MM.1S (cell line): ENCODE measurements around the gene ANKRD24.

Experiments used
- DNase-seq: peaks from one replicate; pipeline ENCODE4 v3.0.0-alpha.2; 2015
- H2AFZ ChIP-seq: fragments of 300-600 bp; sonication (generic); 2 replicates; pipeline ENCODE4 v1.6.0; 2016; ENCODE audit warnings: antibody characterized with exemption, low read length
- H3F3A ChIP-seq: fragments of 300-600 bp; sonication (generic); 2 replicates; pipeline ENCODE4 v1.6.1; 2016; ENCODE audit warnings: mild to moderate bottlenecking, antibody characterized with exemption, low read length, moderate library complexity, mixed read lengths; ENCODE audit not compliant: insufficient read depth
- H3K27ac ChIP-seq: fragments of 300-600 bp; sonication (generic); 2 replicates; pipeline ENCODE4 v1.5.1; 2016; ENCODE audit warnings: mild to moderate bottlenecking, low read length
- H3K27me3 ChIP-seq: fragments of 300-600 bp; sonication (generic); replicated peaks from 2 replicates; pipeline ENCODE4 v1.6.0; 2016; ENCODE audit warnings: low read length; ENCODE audit not compliant: insufficient read depth
- H3K36me3 ChIP-seq: fragments of 300-600 bp; sonication (generic); replicated peaks from 2 replicates; pipeline ENCODE4 v1.6.1; 2016; ENCODE audit warnings: mild to moderate bottlenecking, low read length, mixed read lengths; ENCODE audit not compliant: insufficient read depth
- H3K4me1 ChIP-seq: fragments of 300-600 bp; sonication (generic); 2 replicates; pipeline ENCODE4 v1.6.1; 2016; ENCODE audit warnings: low read length, mixed read lengths
- H3K4me2 ChIP-seq: fragments of 300-600 bp; sonication (generic); 2 replicates; pipeline ENCODE4 v1.6.0; 2016; ENCODE audit warnings: low read depth, low read length
- H3K4me3 ChIP-seq: fragments of 300-600 bp; sonication (generic); 2 replicates; pipeline ENCODE4 v1.5.1; 2016; ENCODE audit warnings: low read length, mixed read lengths
- H3K79me2 ChIP-seq: fragments of 300-600 bp; sonication (generic); 2 replicates; pipeline ENCODE4 v1.6.1; 2016; ENCODE audit warnings: mixed run types, low read length, mixed read lengths
- H3K9ac ChIP-seq: fragments of 300-600 bp; sonication (generic); 2 replicates; pipeline ENCODE4 v1.6.1; 2016; ENCODE audit warnings: low read length, mixed read lengths
- H3K9me2 ChIP-seq: fragments of 300-600 bp; sonication (generic); replicated peaks from 2 replicates; pipeline ENCODE4 v1.6.1; 2016; ENCODE audit warnings: mild to moderate bottlenecking, low read length, mixed read lengths; ENCODE audit not compliant: insufficient read depth
- H3K9me3 ChIP-seq: fragments of 300-600 bp; sonication (generic); replicated peaks from 2 replicates; pipeline ENCODE4 v1.6.1; 2016; ENCODE audit warnings: mild to moderate bottlenecking, low read length, mixed read lengths; ENCODE audit not compliant: insufficient read depth
- H4K20me1 ChIP-seq: fragments of 300-600 bp; sonication (generic); 2 replicates; pipeline ENCODE4 v1.6.1; 2016; ENCODE audit warnings: mild to moderate bottlenecking, low read length, moderate library complexity, mixed read lengths; ENCODE audit not compliant: insufficient read depth
- EZH2 ChIP-seq: fragments of 300-600 bp; sonication (generic); optimal IDR thresholded peaks from 2 replicates; pipeline ENCODE3; 2017; ENCODE audit warnings: low read depth, mild to moderate bottlenecking, antibody characterized with exemption, low read length, mixed read lengths
- EZH2phosphoT487 ChIP-seq: fragments of 300-600 bp; sonication (generic); IDR thresholded peaks from 2 replicates; pipeline ENCODE4 v1.6.1; 2018; ENCODE audit warnings: antibody characterized with exemption, low read length
- TF ChIP-seq, protein P1 (sequence below): fragments of 300-600 bp; sonication (generic); IDR thresholded peaks from 2 replicates; pipeline ENCODE4 v1.5.1; 2016; ENCODE audit warnings: antibody characterized with exemption, low read length, mixed read lengths

ANKRD24 gene

DNA sequence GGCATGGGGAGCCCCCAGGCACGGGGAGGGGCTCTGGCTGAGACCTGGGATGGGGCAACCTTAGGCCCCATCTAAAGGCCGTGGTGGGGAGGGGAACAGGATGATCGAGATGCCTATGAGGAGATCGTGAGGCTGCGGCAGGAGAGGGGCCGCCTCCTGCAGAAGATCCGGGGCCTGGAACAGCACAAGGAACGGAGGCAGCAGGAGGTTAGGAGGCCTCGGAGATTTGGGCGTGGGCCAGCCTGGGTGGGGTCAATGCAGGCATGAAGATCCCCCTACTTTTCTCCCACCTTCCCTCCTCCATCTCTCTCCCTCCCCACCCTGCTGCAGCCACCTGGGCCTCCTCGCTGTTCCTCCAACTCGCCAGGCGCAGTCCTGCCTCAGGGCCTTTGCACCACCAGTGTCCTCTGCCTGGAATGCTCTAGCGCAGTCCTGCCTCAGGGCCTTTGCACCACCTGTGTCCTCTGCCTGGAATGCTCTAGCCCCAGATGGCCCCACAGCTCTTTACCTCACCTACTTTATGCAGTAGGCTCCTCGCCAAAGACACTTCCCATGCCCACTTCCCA, 27.8 kb downstream of the ANKRD24 start:
- Histone ChIP-seq H3K27ac (no peak overlapping the region), H3F3A (no peaks in the 10 kb centered on the region), H3K36me3 (no peaks in the 10 kb centered on the region), H2AFZ (no peak overlapping the region), H3K4me1 (no peaks in the 10 kb centered on the region), H3K9ac (no peak overlapping the region), H4K20me1 (no peaks in the 10 kb centered on the region), H3K79me2 (no peaks in the 10 kb centered on the region), H3K4me2 (no peak overlapping the region), H3K4me3 (no peak overlapping the region), H3K9me2 (no peaks in the 10 kb centered on the region), H3K9me3 (no peaks in the 10 kb centered on the region), H3K27me3 (peaks cover 84% of the 10 kb centered on the region)
- TF ChIP-seq EZH2phosphoT487 (no peak), EZH2 (no peak)
- TF ChIP-seq, protein P1, sequence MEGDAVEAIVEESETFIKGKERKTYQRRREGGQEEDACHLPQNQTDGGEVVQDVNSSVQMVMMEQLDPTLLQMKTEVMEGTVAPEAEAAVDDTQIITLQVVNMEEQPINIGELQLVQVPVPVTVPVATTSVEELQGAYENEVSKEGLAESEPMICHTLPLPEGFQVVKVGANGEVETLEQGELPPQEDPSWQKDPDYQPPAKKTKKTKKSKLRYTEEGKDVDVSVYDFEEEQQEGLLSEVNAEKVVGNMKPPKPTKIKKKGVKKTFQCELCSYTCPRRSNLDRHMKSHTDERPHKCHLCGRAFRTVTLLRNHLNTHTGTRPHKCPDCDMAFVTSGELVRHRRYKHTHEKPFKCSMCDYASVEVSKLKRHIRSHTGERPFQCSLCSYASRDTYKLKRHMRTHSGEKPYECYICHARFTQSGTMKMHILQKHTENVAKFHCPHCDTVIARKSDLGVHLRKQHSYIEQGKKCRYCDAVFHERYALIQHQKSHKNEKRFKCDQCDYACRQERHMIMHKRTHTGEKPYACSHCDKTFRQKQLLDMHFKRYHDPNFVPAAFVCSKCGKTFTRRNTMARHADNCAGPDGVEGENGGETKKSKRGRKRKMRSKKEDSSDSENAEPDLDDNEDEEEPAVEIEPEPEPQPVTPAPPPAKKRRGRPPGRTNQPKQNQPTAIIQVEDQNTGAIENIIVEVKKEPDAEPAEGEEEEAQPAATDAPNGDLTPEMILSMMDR = no peak
- no peak for DNase-seq

DNA sequence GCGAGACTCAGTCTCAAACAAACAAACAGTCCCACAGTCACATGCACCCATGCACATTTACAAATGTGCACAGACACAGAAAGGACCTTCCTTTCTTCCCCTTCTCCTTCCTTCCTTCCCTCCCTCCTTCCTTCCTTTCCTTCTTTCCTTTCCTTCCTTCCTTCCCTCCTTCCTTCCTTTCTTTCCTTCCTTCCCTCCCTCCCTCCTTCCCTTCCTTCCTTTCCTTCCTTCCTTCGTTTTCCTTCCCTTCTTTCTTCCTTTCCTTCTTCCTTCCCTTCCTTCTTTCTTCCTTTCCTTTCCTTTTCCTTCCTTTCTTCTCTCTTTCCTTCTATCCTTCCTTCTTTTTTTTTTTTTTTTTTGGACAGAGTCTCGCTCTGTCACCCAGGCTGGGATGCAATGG, 30.6 kb downstream of the ANKRD24 start:
- Histone ChIP-seq H4K20me1 (no peaks in the 10 kb centered on the region), H3K36me3 (no peaks in the 10 kb centered on the region), H3K9me2 (no peaks in the 10 kb centered on the region), H3K4me2 (no peak overlapping the region), H3F3A (no peaks in the 10 kb centered on the region), H3K9ac (no peak overlapping the region), H2AFZ (no peak overlapping the region), H3K27ac (no peak overlapping the region), H3K79me2 (no peaks in the 10 kb centered on the region), H3K9me3 (no peaks in the 10 kb centered on the region), H3K4me1 (no peaks in the 10 kb centered on the region), H3K4me3 (no peak overlapping the region), H3K27me3 (peaks cover 80% of the 10 kb centered on the region)
- TF ChIP-seq, protein P1 = no peak
- no peak for DNase-seq

DNA sequence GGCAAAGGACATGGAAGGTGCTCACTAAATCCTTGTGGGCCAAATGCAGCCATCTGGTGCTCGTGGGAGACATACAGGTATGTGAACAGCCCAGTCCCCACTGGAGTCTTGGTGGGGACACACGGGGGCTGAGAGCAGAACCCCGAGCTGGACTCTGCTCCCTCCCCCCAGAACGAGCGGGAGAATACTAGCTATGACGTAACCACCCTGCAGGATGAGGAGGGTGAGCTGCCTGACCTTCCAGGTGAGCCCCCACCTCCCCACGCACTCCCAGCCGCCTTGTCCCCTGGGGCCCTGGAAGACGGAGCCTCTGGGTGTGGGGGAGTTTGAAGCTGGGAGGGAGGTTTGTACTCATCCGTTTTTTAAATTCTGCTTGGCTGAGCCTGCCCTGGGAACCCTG, 33.3 kb downstream of the ANKRD24 start:
- Histone ChIP-seq H3K4me2 (no peak overlapping the region), H3K9me2 (no peaks in the 10 kb centered on the region), H3K27me3 (peaks cover 82% of the 10 kb centered on the region), H2AFZ (no peak overlapping the region), H3K9me3 (no peaks in the 10 kb centered on the region), H3K4me3 (no peak overlapping the region), H4K20me1 (no peaks in the 10 kb centered on the region), H3K79me2 (no peaks in the 10 kb centered on the region), H3K9ac (no peak overlapping the region), H3K27ac (no peak overlapping the region), H3K4me1 (no peaks in the 10 kb centered on the region), H3F3A (no peaks in the 10 kb centered on the region), H3K36me3 (no peaks in the 10 kb centered on the region)
- TF ChIP-seq EZH2 (no peak), EZH2phosphoT487 (no peak)
- TF ChIP-seq, protein P1 = no peak
- no peak for DNase-seq
